Esophagus squamous epithelium (tissue), 4 donors: Measurements from ENCODE around the gene SPNS2.

Experiments used
- CTCF ChIP-seq, 6 experiments: fragments of 450-650 bp in 4 of 6; fragments of 200-600 bp in 2 of 6; sonication (generic) in 2 of 6; IDR thresholded peaks; one replicate each; pipeline ENCODE4 v1.5.1; 2016 to 2019; ENCODE audit warnings: antibody characterized with exemption in 6 of 6, mild to moderate bottlenecking in 4 of 6, moderate library complexity in 4 of 6
- POLR2A ChIP-seq, 4 donors: fragments of 450-650 bp; IDR thresholded peaks; one replicate each; pipeline ENCODE4 v1.6.1; 2017; ENCODE audit warnings: antibody characterized with exemption in 4 of 4, mild to moderate bottlenecking in 4 of 4, moderate library complexity in 3 of 4

- no peak for TF ChIP-seq CTCF (IDR thresholded peaks at IDR 0.05)
- no peak for TF ChIP-seq POLR2A (IDR thresholded peaks at IDR 0.05)
Measured at GRCh38 chr17:4502466-4503154, 3.9 kb downstream of the SPNS2 start.
